ENCODE measurements around the gene ATP2B3. TPM values are rescaled to one million over a fixed set of nuclear protein-coding genes. Genes with fewer than 3 reads are reported as not detected.

ATP2B3 gene
- total and polyA plus RNA-seq, 10 of the 15 experiments (the other 5 are each of a cell fraction or from before 2014, with no cell fraction given) = 0.01 TPM; not detected in 9

DNA sequence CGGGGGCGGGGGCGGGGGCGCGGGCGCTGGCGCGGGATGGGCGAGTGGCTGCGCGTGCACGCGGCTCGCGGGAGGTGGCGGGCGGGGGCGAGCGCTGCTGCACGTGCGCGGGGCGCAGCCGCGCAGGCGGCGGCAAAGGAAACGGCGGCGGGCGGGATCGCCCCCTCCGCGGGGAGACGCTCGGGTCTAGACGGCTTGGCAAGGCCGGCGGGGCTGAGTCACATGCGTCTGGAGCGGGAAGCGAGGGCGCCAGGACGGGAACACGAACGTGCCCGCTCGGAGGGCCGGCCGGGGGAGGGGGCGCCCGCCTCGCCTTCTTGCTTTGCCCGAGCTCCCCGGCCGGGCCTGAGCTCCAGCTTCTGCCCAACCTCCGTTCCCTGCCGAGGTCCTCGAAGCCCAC lies 42.7 kb upstream of the ATP2B3 start:
- TF ChIP-seq BHLHE40 (IDR thresholded peaks at IDR 0.05; ENCODE audit: borderline replicate concordance in 1 of 2, low read depth in 2 of 2, low read length in 1 of 2) (peak in 1 of 2 experiments; percentile 84; a peak in 2 of 4 replicates), RB1 (IDR thresholded peaks at IDR 0.05; ENCODE audit: borderline replicate concordance) (no peak), RAD21 (IDR thresholded peaks at IDR 0.05; ENCODE audit: insufficient read depth, low read depth, low read length) (no peak), TBL1XR1 (IDR thresholded peaks at IDR 0.05; ENCODE audit: low read depth, low read length) (no peak)
- TF ChIP-seq, protein P1, sequence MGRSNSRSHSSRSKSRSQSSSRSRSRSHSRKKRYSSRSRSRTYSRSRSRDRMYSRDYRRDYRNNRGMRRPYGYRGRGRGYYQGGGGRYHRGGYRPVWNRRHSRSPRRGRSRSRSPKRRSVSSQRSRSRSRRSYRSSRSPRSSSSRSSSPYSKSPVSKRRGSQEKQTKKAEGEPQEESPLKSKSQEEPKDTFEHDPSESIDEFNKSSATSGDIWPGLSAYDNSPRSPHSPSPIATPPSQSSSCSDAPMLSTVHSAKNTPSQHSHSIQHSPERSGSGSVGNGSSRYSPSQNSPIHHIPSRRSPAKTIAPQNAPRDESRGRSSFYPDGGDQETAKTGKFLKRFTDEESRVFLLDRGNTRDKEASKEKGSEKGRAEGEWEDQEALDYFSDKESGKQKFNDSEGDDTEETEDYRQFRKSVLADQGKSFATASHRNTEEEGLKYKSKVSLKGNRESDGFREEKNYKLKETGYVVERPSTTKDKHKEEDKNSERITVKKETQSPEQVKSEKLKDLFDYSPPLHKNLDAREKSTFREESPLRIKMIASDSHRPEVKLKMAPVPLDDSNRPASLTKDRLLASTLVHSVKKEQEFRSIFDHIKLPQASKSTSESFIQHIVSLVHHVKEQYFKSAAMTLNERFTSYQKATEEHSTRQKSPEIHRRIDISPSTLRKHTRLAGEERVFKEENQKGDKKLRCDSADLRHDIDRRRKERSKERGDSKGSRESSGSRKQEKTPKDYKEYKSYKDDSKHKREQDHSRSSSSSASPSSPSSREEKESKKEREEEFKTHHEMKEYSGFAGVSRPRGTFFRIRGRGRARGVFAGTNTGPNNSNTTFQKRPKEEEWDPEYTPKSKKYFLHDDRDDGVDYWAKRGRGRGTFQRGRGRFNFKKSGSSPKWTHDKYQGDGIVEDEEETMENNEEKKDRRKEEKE (IDR thresholded peaks at IDR 0.05) = no peak
- CTCF ChIA-PET = no interaction called here
- no peak for DNase-seq (ENCODE audit: low read depth, low spot score)
- H3K9me3 ChIP-seq (replicated peaks; ENCODE audit: control insufficient read depth, insufficient read depth, low read length) = no peaks in the 10 kb centered on the region
- H3K27ac ChIP-seq (ENCODE audit: control insufficient read depth, insufficient read depth) = no peak overlapping the region
- no peak for ATAC-seq
- no peak overlapping the region for H2AFZ ChIP-seq (ENCODE audit: control insufficient read depth, low read depth, low read length)
- in situ Hi-C loops (cut with MboI) (no loop called here), intact Hi-C loops (cut with micrococcal nuclease; ENCODE audit: unreplicated experiment) (no loop called here)
- WGBS (ENCODE audit: insufficient coverage, insufficient replicate concordance, low lambda C conversion rate, missing lambda C conversion rate) = 45% methylated on average over 31 of the region's 59 CpGs
- H3K9ac ChIP-seq (ENCODE audit: control insufficient read depth, insufficient read depth, low read length) = no peak overlapping the region
- no peak overlapping the region for H3K4me3 ChIP-seq
- H3K36me3 ChIP-seq (ENCODE audit: control insufficient read depth in 2 of 2, insufficient read depth in 2 of 2, low read length in 1 of 2) = no peaks in the 10 kb centered on the region; a peak in 1 of 4 replicates
- H3K4me1 ChIP-seq (ENCODE audit: control insufficient read depth, insufficient read depth, low read length) = no peaks in the 10 kb centered on the region
- no TSS peak for BruUV-seq (replicated peaks)
- RAD21 ChIA-PET (ENCODE audit: unreplicated experiment) = no interaction called here
- no peak for FAIRE-seq
- SMC1A ChIA-PET (ENCODE audit: uncharacterized antibody, unreplicated experiment) = no interaction called here
- H3K4me2 ChIP-seq (ENCODE audit: control insufficient read depth, insufficient read depth) = peak overlapping the region; percentile 17; the same call in 1 of the 2 replicates
- H4K20me1 ChIP-seq (ENCODE audit: control insufficient read depth, insufficient read depth) = no peaks in the 10 kb centered on the region
- no peaks in the 10 kb centered on the region; a peak in 1 of 4 replicates for H3K27me3 ChIP-seq (replicated peaks in 1 of 2; ENCODE audit: control insufficient read depth in 2 of 2, insufficient read depth in 2 of 2, low read length in 1 of 2)
- POLR2A ChIA-PET = no interaction called here
- H3K79me2 ChIP-seq (ENCODE audit: control insufficient read depth, insufficient read depth, low read length) = peaks cover 3% of the 10 kb centered on the region

Data from GM12878 (cell line).